CD14-positive monocyte (primary cell): ENCODE data around the gene ASTN2. TPM values are rescaled to one million over a fixed set of nuclear protein-coding genes. Genes with fewer than 3 reads are reported as not detected.

Experiments
- DNase-seq, 3 donors: peaks; one replicate each; pipeline ENCODE4 v3.0.0-alpha.2; 2011 to 2022
- H2AFZ ChIP-seq: 2 replicates; pipeline ENCODE4 v1.6.0; 2012; ENCODE audit warnings: mild to moderate bottlenecking, low read depth, low read length, inconsistent platforms; ENCODE audit not compliant: insufficient read depth, poor library complexity, severe bottlenecking
- H3K27ac ChIP-seq, 2 donors: 1 replicate in 1 of 2; 2 replicates in 1 of 2; pipeline ENCODE4 v1.5.1; 2012 to 2013; ENCODE audit warnings: low read length in 2 of 2, control low read depth in 1 of 2, inconsistent platforms in 1 of 2, low read depth in 1 of 2, mild to moderate bottlenecking in 1 of 2
- H3K27me3 ChIP-seq, 2 donors: one replicate each; pipeline versions ENCODE4 v1.6.0 to v1.6.1; 2011 to 2013; ENCODE audit warnings: low read length in 2 of 2; ENCODE audit not compliant: control insufficient read depth in 2 of 2, insufficient read depth in 2 of 2
- H3K36me3 ChIP-seq, 2 donors: replicated peaks in 1 of 2; 1 replicate in 1 of 2; 2 replicates in 1 of 2; pipeline versions ENCODE4 v1.5.1 to v1.6.1; 2012 to 2013; ENCODE audit warnings: low read length in 2 of 2, control low read depth in 1 of 2, inconsistent platforms in 1 of 2, mild to moderate bottlenecking in 1 of 2; ENCODE audit not compliant: insufficient read depth in 2 of 2, control insufficient read depth in 1 of 2
- H3K4me1 ChIP-seq, 2 donors: 1 replicate in 1 of 2; 2 replicates in 1 of 2; pipeline versions ENCODE4 v1.5.1 to v1.6.1; 2012 to 2013; ENCODE audit warnings: low read length in 2 of 2, control low read depth in 1 of 2, inconsistent platforms in 1 of 2, mild to moderate bottlenecking in 1 of 2, moderate library complexity in 1 of 2; ENCODE audit not compliant: insufficient read depth in 2 of 2, control insufficient read depth in 1 of 2
- H3K4me2 ChIP-seq: replicated peaks from 2 replicates; pipeline ENCODE3; 2012; ENCODE audit warnings: low read length, moderate library complexity, mild to moderate bottlenecking; ENCODE audit not compliant: poor library complexity, severe bottlenecking; ENCODE audit errors: extremely low read depth
- H3K4me3 ChIP-seq, 3 experiments: fragments of 200-600 bp in 1 of 3; sonication (generic) in 1 of 3; replicated peaks in 1 of 3; 1 replicate in 2 of 3; 2 replicates in 1 of 3; pipeline ENCODE4 v1.5.1; 2011 to 2013; ENCODE audit warnings: low read length in 3 of 3, mild to moderate bottlenecking in 3 of 3, control low read depth in 2 of 3, low read depth in 2 of 3, inconsistent platforms in 1 of 3, moderate library complexity in 1 of 3
- H3K79me2 ChIP-seq: 2 replicates; pipeline ENCODE4 v1.6.0; 2012; ENCODE audit warnings: mild to moderate bottlenecking, control low read depth, inconsistent platforms, low read length, moderate library complexity; ENCODE audit not compliant: insufficient read depth
- H3K9ac ChIP-seq: 2 replicates; pipeline ENCODE4 v1.6.0; 2017; ENCODE audit warnings: low read length, mild to moderate bottlenecking; ENCODE audit not compliant: insufficient read depth, poor library complexity, severe bottlenecking
- H3K9me3 ChIP-seq, 2 donors: replicated peaks in 1 of 2; 1 replicate in 1 of 2; 2 replicates in 1 of 2; pipeline versions ENCODE4 v1.5.1 to v1.6.1; 2012 to 2013; ENCODE audit warnings: low read length in 2 of 2, control low read depth in 1 of 2; ENCODE audit not compliant: control insufficient read depth in 1 of 2, insufficient read depth in 1 of 2
- H4K20me1 ChIP-seq: 2 replicates; pipeline ENCODE4 v1.6.0; 2012; ENCODE audit warnings: mild to moderate bottlenecking, low read length, control low read depth, moderate library complexity; ENCODE audit not compliant: insufficient read depth
- H3K27ac Mint-ChIP-seq, 7 donors: one replicate each; pipeline ENCODE4 v1.8.0; 2020; ENCODE audit warnings: mild to moderate bottlenecking in 7 of 7, mixed read lengths in 7 of 7, moderate library complexity in 6 of 7, inconsistent platforms in 2 of 7
- H3K27me3 Mint-ChIP-seq, 3 donors: one replicate each; pipeline ENCODE4 v1.8.0; 2021 to 2022; ENCODE audit warnings: low read depth in 3 of 3, mild to moderate bottlenecking in 3 of 3, mixed read lengths in 3 of 3, moderate library complexity in 3 of 3, inconsistent platforms in 1 of 3
- H3K36me3 Mint-ChIP-seq, 2 donors: one replicate each; pipeline ENCODE4 v1.8.0; 2020; ENCODE audit warnings: mixed read lengths in 2 of 2, inconsistent platforms in 1 of 2, mild to moderate bottlenecking in 1 of 2
- H3K4me1 Mint-ChIP-seq: one replicate; pipeline ENCODE4 v1.8.0; 2020; ENCODE audit warnings: mild to moderate bottlenecking, mixed read lengths
- H3K4me3 Mint-ChIP-seq, 2 donors: one replicate each; pipeline ENCODE4 v1.8.0; 2020; ENCODE audit warnings: mild to moderate bottlenecking in 2 of 2, mixed read lengths in 2 of 2, moderate library complexity in 1 of 2
- H3K9me3 Mint-ChIP-seq, 7 donors: one replicate each; pipeline ENCODE4 v1.8.0; 2020 to 2022; ENCODE audit warnings: mixed read lengths in 7 of 7, mild to moderate bottlenecking in 6 of 7, moderate library complexity in 6 of 7, inconsistent platforms in 2 of 7
- WGBS: methylation state at CpG from one replicate; pipeline ENCODE4 v1.1.5; 2013; ENCODE audit warnings: missing lambda C conversion rate; ENCODE audit not compliant: insufficient coverage; 5-methylcytosine and 5-hydroxymethylcytosine counted together
- intact Hi-C, 2 donors: fragments of 100-400 bp; cut with micrococcal nuclease; formaldehyde crosslinking; loops; one replicate each; pipeline versions ENCODE4 v1.15.0 to v1.15.1; 2023
- polyA minus RNA-seq: library from RNA; depleted of rRNA, polyadenylated mRNA; stranded (reverse); fragments of >200 nt; gene quantifications from 2 replicates; pipeline ENCODE4 v1.2.3, GENCODE V29; 2012
- polyA plus RNA-seq, 3 donors: library from polyadenylated mRNA; depleted of rRNA in 1 of 3; unstranded in 2 of 3; stranded (reverse) in 1 of 3; fragments of 300-500 nt in 2 of 3; fragments of >200 nt in 1 of 3; fragmentation: Illumina TruSeq in 2 of 3; gene quantifications; 1 replicate in 2 of 3; 2 replicates in 1 of 3; pipeline ENCODE4 v1.2.3, GENCODE V29; 2012 to 2021
- total RNA-seq, 12 experiments: library from RNA in 1 of 12; stranded (reverse) in 1 of 12; fragments of 120-200 nt in 1 of 12; gene quantifications; one replicate each; pipeline ENCODE4 v1.2.4 and lab custom pipeline; 2013 to 2026; ENCODE audit warnings: mixed read lengths in 6 of 12, inconsistent platforms in 1 of 12
- TF ChIP-seq, protein P1 (sequence below): fragments of 200-600 bp; IDR thresholded peaks from one replicate; pipeline ENCODE4 v1.8.0; 2022; ENCODE audit warnings: antibody characterized with exemption, mild to moderate bottlenecking

ASTN2 gene, protein sequence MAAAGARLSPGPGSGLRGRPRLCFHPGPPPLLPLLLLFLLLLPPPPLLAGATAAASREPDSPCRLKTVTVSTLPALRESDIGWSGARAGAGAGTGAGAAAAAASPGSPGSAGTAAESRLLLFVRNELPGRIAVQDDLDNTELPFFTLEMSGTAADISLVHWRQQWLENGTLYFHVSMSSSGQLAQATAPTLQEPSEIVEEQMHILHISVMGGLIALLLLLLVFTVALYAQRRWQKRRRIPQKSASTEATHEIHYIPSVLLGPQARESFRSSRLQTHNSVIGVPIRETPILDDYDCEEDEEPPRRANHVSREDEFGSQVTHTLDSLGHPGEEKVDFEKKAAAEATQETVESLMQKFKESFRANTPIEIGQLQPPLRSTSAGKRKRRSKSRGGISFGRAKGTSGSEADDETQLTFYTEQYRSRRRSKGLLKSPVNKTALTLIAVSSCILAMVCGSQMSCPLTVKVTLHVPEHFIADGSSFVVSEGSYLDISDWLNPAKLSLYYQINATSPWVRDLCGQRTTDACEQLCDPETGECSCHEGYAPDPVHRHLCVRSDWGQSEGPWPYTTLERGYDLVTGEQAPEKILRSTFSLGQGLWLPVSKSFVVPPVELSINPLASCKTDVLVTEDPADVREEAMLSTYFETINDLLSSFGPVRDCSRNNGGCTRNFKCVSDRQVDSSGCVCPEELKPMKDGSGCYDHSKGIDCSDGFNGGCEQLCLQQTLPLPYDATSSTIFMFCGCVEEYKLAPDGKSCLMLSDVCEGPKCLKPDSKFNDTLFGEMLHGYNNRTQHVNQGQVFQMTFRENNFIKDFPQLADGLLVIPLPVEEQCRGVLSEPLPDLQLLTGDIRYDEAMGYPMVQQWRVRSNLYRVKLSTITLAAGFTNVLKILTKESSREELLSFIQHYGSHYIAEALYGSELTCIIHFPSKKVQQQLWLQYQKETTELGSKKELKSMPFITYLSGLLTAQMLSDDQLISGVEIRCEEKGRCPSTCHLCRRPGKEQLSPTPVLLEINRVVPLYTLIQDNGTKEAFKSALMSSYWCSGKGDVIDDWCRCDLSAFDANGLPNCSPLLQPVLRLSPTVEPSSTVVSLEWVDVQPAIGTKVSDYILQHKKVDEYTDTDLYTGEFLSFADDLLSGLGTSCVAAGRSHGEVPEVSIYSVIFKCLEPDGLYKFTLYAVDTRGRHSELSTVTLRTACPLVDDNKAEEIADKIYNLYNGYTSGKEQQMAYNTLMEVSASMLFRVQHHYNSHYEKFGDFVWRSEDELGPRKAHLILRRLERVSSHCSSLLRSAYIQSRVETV (N-terminal part only)
- 0.02 TPM for total RNA-seq (2013)
- polyA plus RNA-seq (not detected), polyA minus RNA-seq (0.08 TPM in 1 of 2 replicates, not detected in the other), total RNA-seq (lab: John Stamatoyannopoulos, UW) (0 to 4.2 (median 0.17) reads per million in 11 experiments)

DNA sequence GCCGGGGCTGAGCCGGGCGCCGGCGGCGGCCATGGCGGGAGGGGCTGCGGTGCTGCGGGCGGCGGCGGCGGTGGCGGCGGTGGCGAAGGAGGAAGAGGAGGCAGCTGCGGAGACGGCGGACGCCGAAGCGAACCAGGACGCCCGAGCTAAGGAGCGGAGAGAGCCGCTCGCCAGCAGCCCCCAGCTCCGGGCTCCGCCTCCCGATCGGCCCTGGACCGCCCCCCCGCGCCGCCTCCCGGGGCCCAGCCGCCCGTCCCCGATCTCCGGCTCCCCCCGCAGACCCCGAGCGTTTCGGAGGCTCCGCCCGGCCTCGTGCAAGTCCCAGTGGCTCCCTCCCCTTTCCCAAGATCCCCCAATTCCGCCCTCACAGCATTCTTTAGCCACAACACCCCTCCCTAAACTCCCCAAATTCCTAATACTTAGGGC lies at the start of gene ASTN2:
Gene ASTN2, minus strand, starts transcription at position 152 of the 426 bp plus-strand sequence. Its CDS starts 119 bp downstream, at position 33.
- H3K4me2 ChIP-seq: no peak within 1 kb of the TSS
- H3K27ac ChIP-seq: no peak within 1 kb of the TSS
- no peaks in the 10 kb centered on the region for H3K79me2 ChIP-seq
- under 1% methylated on average over 42 of the region's 48 CpGs for WGBS
- DNase-seq: no peak
- H3K36me3 Mint-ChIP-seq: no peaks in the 10 kb centered on the region
- no peaks in the 10 kb centered on the region for H3K4me1 Mint-ChIP-seq
- no peak within 1 kb of the TSS for H2AFZ ChIP-seq
- no peaks in the 10 kb centered on the region for H4K20me1 ChIP-seq
- peak within 1 kb of the TSS in 1 of 2 donors; percentile 83 for H3K4me3 Mint-ChIP-seq
- H3K9me3 Mint-ChIP-seq: peaks cover 0 to 14% (median 2%) of the 10 kb centered on the region in 7 donors
- H3K4me1 ChIP-seq: no peaks in the 10 kb centered on the region
- intact Hi-C loops: no loop called here
- H3K27ac Mint-ChIP-seq: no peak within 1 kb of the TSS
- peaks cover 40 to 67% of the 10 kb centered on the region in 2 donors for H3K27me3 ChIP-seq
- peaks cover 35 to 43% (median 39%) of the 10 kb centered on the region in 3 donors for H3K27me3 Mint-ChIP-seq
- H3K36me3 ChIP-seq: no peaks in the 10 kb centered on the region
- peaks cover 3 to 13% of the 10 kb centered on the region in 2 donors for H3K9me3 ChIP-seq
- no peak within 1 kb of the TSS for H3K9ac ChIP-seq
- TF ChIP-seq, protein P1, sequence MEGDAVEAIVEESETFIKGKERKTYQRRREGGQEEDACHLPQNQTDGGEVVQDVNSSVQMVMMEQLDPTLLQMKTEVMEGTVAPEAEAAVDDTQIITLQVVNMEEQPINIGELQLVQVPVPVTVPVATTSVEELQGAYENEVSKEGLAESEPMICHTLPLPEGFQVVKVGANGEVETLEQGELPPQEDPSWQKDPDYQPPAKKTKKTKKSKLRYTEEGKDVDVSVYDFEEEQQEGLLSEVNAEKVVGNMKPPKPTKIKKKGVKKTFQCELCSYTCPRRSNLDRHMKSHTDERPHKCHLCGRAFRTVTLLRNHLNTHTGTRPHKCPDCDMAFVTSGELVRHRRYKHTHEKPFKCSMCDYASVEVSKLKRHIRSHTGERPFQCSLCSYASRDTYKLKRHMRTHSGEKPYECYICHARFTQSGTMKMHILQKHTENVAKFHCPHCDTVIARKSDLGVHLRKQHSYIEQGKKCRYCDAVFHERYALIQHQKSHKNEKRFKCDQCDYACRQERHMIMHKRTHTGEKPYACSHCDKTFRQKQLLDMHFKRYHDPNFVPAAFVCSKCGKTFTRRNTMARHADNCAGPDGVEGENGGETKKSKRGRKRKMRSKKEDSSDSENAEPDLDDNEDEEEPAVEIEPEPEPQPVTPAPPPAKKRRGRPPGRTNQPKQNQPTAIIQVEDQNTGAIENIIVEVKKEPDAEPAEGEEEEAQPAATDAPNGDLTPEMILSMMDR: no peak
- H3K4me3 ChIP-seq: no peak within 1 kb of the TSS
